ENCODE data around the gene GALNT8. TPM values are rescaled to one million over a fixed set of nuclear protein-coding genes. Genes with fewer than 3 reads are reported as not detected.

The GALNT8 gene
- total RNA-seq, 1 experiment from 2014 or later, result not detected

Other genes starting within 250 kb of the GALNT8 start
- 34.6 and 49.9 TPM in 2 replicates for gene RAD51AP1, start 181.5 kb upstream of the GALNT8 start, total RNA-seq (2014; rRNA removed)
- 25.2 and 30.4 TPM in 2 replicates for gene DYRK4, start 158.2 kb upstream of the GALNT8 start, total RNA-seq (2014; rRNA removed)
- 0.52 and 1.4 TPM in 2 replicates for gene AKAP3, start 71.3 kb upstream of the GALNT8 start, total RNA-seq (2014; rRNA removed)
- gene NDUFA9, start 71.3 kb upstream of the GALNT8 start, total RNA-seq (2014; rRNA removed), result 76.5 and 90.7 TPM in 2 replicates
- gene KCNA1, start 189.5 kb downstream of the GALNT8 start, total RNA-seq (2014; rRNA removed), result 0.83 and 2.2 TPM in 2 replicates

Measured in LHCN-M2 (cell line).